Mammary epithelial cell (primary cell): ENCODE results near the gene MPDU1.

ENCODE experiments used
- CTCF ChIP-seq, 2 donors: IDR thresholded peaks in 1 of 2; conservative IDR thresholded peaks in 1 of 2; 2 replicates each; pipeline ENCODE4 v1.5.1; 2011 to 2012; ENCODE audit warnings: inconsistent platforms in 2 of 2, low read length in 2 of 2, mild to moderate bottlenecking in 2 of 2, control low read depth in 1 of 2, low read depth in 1 of 2; ENCODE audit not compliant: insufficient read depth in 1 of 2; ENCODE audit errors: extremely low read depth in 1 of 2
- EZH2 ChIP-seq: IDR thresholded peaks from 2 replicates; pipeline ENCODE4 v1.6.1; 2012; ENCODE audit warnings: low read length, inconsistent platforms, borderline replicate concordance

DNA sequence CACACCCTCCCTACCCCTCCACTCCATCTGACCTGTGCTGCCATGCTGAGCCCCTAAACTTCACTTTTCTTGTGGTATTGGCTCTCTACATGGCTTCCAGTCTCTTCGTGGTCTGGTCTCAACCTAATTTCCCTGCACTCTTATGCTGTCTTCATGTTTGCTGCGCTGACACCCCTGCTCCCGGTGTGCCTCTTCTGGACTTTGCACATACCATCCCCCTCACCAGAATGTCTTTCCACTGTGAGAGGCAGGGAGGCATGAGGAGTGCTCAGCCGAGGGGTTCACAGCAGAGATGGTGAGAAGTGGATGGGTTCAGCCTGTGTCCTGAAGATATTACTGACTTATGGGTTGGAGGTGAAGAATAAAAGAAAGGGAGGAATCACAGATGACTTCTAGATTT, 32.3 kb upstream of the MPDU1 start:
- no peak for TF ChIP-seq CTCF (conservative IDR thresholded peaks at IDR 0.05 in 1 of 2, IDR thresholded peaks at IDR 0.05 in 1 of 2; ENCODE audit: extremely low read depth in 1 of 2, insufficient read depth in 1 of 2, low read depth in 1 of 2, low read length in 2 of 2)
- no peak for TF ChIP-seq EZH2
